Activated T-cell treated with anti-CD3 and anti-CD28 coated beads, Interleukin-2, amount 50 U/mL, for 1 hour (primary cell): Measurements from ENCODE around the gene AFTPH.

ENCODE experiments used
- DNase-seq: peaks from one replicate; pipeline ENCODE4 v3.0.0-alpha.2; 2020

The AFTPH gene, protein sequence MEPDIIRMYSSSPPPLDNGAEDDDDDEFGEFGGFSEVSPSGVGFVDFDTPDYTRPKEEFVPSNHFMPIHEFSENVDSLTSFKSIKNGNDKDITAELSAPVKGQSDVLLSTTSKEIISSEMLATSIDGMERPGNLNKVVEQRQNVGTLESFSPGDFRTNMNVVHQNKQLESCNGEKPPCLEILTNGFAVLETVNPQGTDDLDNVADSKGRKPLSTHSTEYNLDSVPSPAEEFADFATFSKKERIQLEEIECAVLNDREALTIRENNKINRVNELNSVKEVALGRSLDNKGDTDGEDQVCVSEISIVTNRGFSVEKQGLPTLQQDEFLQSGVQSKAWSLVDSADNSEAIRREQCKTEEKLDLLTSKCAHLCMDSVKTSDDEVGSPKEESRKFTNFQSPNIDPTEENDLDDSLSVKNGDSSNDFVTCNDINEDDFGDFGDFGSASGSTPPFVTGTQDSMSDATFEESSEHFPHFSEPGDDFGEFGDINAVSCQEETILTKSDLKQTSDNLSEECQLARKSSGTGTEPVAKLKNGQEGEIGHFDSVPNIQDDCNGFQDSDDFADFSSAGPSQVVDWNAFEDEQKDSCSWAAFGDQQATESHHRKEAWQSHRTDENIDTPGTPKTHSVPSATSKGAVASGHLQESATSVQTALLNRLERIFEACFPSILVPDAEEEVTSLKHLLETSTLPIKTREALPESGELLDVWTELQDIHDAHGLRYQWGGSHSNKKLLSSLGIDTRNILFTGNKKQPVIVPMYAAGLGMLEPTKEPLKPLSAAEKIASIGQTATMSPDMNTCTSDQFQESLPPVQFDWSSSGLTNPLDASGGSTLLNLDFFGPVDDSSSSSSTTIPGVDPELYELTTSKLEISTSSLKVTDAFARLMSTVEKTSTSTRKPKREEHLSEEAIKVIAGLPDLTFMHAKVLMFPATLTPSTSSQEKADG

GRCh38 chr2:64523666-64524603 lies at the start of gene AFTPH:
TSS of gene AFTPH (plus strand) at chr2:64524328. CDS start at chr2:64551475, 27,147 bp downstream.
- DNase-seq, result peak; percentile 98

GRCh38 chr2:64474636-64475035 lies 49.5 kb upstream of the AFTPH start:
- DNase-seq, result no peak

- DNase-seq, result no peak
These were observed 47.1 kb upstream of the AFTPH start for GRCh38 chr2:64477037-64477436.

- no peak for DNase-seq
These were observed 46.1 kb upstream of the AFTPH start for GRCh38 chr2:64477979-64478378.

- DNase-seq, result no peak
These were observed 45.5 kb upstream of the AFTPH start for GRCh38 chr2:64478502-64479230.

- no peak for DNase-seq
These were observed 44.6 kb upstream of the AFTPH start for GRCh38 chr2:64479259-64480117.

GRCh38 chr2:64481665-64482064 lies 42.5 kb upstream of the AFTPH start:
- no peak for DNase-seq

DNA sequence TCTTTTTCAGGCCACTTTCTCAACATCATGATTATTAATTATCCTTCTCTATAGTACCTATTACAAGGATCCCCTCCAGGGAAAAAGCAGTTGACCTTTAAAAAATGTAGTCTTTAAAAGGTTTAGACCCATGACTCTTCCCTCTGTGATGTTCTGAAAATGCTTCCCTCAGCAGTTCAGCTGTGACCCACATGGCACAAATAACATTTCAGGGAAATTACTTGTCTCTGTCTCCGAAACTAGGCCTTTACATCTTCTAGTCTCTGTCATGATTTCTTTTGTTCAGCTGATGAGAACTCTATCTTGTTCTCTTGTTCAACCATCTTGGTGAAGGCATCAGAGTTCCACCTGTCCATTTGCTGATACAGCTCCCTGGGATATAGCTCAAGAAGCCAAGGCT lies 41.9 kb upstream of the AFTPH start:
- DNase-seq, result no peak

DNA sequence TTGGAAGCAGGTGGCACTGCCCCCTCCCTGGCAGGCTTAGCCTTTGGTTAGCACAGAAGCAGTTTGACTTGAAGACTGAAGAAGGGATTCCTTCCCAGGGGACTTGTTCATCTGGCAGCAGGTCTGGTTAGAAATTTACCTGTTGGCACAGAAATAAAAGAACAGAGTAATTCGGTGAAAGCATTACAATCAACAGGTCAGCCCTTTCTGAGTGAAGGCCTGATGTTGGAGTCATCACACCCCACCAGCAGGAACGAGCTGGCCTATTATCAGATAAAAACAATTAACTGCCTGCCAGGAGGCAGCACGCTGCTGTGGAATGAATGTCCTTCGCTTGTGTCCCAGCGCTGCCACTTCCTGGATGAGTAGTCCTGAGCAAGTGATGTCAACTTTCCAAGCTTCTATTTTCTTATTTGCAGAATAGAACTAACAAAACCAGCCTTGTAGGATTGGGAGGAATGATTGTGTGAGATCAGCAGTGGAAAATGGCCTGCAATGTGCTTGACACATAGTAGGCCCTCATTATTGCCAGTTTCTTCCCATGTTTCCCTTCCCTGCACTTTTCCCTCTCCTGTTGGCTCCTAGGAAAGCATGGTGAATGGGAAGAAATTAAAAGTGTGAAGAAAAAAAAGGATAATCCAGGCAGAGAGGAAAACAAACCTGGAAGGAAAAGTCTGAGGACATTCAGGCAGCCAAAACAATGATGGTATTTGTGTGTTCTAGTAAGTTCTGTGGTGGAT lies 41.2 kb upstream of the AFTPH start:
- no peak for DNase-seq

- no peak for DNase-seq
These were observed 38.8 kb upstream of the AFTPH start for GRCh38 chr2:64485331-64485730.

DNA sequence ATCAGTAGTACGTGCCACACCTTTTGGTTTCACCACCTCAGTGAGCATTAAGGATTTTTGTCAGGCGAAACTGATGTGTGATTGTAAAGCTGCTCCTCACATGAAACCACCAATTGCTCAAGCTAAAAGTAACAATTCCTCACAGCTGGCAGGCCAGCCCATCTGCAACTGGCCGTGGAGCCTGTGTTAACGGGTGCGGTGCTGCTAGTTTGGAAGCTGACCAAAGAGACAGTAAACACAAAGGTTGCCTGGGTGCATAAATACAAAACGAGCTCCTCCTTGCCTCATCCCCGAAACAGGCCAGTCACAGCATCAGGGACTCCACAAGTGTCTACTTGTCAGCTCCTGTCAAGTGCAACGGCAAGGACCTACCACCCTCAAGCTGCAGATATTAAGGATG lies 38.2 kb upstream of the AFTPH start:
- no peak for DNase-seq

DNA sequence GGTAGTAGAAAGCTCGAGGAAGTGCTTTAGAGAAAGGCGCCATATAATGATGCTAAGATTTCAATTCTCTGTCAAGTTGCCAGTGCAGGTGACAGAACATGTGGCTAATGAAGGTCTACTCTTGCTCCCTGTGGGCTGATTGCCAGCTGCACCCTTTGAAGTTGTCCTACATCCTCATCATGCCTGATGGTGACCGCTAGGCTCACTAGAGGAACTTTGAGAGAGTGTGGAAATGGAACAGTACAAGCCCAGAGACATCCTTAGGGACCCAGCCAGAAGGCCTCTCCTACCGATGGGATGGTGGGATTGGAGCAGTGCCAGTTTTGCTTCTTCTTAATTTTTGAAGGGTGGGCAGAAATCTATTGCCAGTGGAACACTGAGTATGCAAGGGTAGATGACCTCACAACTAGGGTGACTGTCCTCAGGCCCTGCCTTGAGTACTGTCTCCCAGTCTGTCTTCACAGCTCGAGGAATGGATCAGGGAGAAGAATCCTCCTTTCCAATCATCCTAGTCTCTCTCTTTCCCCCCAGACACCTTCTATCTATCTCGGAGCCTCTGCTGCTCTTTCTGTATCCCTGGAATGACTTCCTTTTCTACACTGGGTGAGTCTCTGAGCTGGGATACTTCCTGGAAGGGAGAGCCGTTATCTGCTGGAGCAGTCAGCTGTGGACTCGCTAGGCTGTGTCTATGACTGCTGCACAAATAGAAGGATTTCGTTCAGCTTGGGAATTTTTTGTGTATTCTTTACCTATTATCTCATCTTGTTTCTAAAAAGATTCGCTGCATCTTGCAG lies 36.7 kb upstream of the AFTPH start:
- DNase-seq, result no peak

- peak; percentile 81 for DNase-seq
These were observed 35.8 kb upstream of the AFTPH start for GRCh38 chr2:64488050-64488974.

DNA sequence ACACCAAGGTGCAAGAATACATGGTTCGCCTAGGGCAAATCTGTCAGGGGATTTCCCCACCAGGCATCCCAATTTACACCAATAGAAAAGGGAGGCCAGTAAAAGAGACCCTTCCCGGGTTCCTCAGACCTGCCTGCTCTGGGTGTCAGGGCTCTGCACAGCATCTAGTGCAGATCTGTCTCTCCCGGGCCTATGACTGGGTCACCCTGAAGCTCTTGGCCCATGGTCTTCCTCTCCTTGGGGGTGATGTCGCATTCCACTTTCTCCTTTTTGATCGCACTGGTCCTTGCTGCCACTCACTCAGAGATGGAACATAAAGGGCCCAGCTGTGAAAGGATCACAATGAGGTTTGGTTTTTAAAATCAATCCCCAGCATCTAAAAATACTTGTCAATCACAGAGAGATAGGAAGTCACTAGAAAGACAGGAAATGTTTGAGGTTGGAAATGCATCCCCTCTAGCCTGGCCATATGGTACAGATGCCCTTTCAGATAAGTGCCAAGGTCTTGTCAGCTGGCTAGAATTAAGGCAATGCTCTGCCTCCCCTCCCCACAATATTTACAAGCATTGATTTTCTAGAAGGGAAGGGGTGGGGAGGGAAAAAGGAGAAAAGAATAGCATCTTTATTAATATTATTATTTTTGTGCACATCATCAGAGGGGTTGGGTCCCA lies 34.9 kb upstream of the AFTPH start:
- DNase-seq, result no peak

GRCh38 chr2:64491426-64491825 lies 32.7 kb upstream of the AFTPH start:
- no peak for DNase-seq

GRCh38 chr2:64492272-64492671 lies 31.9 kb upstream of the AFTPH start:
- DNase-seq, result no peak

- DNase-seq, result no peak
These were observed 31.3 kb upstream of the AFTPH start for GRCh38 chr2:64492821-64493220.

GRCh38 chr2:64493788-64494187 lies 30.3 kb upstream of the AFTPH start:
- DNase-seq, result no peak
